Renal pelvis (tissue), 4 donors: Measurements from ENCODE around the gene CEBPG. TPM values are rescaled to one million over a fixed set of nuclear protein-coding genes. Genes with fewer than 3 reads are reported as not detected.

Source experiments
- DNase-seq: peaks from one replicate; pipeline ENCODE4 v3.0.0-alpha.2; 2013
- polyA plus RNA-seq, 3 donors: library from polyadenylated mRNA; unstranded; fragments of 120-200 nt; gene quantifications; one replicate each; pipeline ENCODE4 v1.2.1, GENCODE V29; 2013; ENCODE audit not compliant: insufficient read length in 3 of 3

CEBPG gene
- polyA plus RNA-seq, 3 donors, result 21.2 to 22.6 (median 22.0) TPM

- DNase-seq, result no peak
Measured at GRCh38 chr19:33418461-33418860, 45.0 kb downstream of the CEBPG start.

GRCh38 chr19:33418871-33419787, 45.6 kb downstream of the CEBPG start:
- no peak for DNase-seq

DNA sequence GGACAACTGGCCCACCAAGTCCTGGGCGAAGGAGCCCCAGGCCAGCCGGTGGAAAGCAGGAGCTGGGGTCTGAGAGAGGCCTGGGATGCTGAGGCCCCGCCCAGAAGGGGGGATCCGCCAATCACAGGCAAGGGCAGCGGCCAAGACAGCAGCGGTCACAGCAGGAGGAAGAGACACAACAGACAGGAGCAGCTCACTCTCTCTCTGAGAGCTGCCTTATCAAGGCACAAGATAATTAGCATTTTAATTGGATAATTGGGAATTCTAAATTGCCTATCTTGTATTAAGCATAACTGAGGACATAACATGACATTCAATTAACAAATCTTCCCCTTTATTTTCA, 46.2 kb downstream of the CEBPG start:
- DNase-seq, result no peak

DNA sequence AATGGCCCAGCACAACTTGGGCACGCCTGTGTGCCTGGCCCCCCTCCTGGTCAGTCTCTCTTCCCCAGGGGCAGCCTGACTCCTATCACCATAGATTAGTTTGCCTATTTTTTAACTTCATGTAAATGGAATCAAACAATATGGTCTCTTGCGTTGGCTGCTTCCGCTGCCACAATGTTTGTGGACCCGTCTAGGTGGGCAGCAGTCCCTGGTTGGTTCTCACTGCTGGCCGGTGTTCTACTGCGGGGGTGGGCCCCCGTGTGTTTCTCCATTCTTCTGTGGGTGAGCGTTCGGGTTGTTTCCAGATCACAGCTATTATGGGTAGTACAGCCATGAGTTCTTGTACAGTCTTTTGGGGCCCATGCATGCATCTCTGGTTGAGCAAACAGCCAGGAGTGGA, 47.3 kb downstream of the CEBPG start:
- DNase-seq, result no peak

DNA sequence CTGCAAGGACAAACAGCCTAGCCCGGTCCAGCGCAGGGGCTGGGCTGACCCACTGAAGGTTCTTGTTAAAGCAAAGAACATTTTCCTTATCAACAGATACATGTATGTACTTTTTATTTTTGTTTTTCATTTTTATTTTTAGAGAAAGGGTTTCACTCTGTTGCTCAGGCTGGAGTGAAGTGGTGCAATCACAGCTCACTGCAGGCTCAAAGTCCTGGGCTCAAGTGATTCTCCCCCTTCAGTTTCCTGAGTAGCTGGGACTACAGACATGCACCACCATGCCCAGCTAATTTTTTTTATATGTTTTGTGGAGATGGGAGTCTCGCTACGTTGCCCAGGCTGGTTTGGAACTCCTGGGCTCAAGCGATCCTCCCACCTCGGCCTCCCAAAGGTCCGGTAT, 47.9 kb downstream of the CEBPG start:
- DNase-seq, result no peak

GRCh38 chr19:33422369-33423180, 49.1 kb downstream of the CEBPG start:
- no peak for DNase-seq

DNA sequence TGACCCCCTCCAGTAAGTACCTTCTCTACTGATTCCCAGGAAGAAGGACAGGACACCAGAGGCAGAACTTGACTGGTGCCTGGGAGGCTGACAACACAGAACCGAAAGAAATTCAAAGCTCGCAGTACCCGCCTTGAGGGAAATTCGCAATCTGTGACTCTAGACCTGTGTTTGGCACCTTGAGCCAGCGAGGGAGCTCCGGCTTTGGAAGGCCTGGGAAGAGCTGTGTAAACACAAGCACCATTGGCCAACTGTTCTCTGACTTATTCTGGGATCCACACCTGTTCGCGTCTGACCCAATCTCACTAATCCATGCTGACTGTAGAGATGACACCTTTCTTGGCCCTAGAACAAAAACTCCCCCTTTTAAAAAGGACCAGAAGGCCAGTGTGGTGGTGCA, 50.7 kb downstream of the CEBPG start:
- DNase-seq, result no peak

DNA sequence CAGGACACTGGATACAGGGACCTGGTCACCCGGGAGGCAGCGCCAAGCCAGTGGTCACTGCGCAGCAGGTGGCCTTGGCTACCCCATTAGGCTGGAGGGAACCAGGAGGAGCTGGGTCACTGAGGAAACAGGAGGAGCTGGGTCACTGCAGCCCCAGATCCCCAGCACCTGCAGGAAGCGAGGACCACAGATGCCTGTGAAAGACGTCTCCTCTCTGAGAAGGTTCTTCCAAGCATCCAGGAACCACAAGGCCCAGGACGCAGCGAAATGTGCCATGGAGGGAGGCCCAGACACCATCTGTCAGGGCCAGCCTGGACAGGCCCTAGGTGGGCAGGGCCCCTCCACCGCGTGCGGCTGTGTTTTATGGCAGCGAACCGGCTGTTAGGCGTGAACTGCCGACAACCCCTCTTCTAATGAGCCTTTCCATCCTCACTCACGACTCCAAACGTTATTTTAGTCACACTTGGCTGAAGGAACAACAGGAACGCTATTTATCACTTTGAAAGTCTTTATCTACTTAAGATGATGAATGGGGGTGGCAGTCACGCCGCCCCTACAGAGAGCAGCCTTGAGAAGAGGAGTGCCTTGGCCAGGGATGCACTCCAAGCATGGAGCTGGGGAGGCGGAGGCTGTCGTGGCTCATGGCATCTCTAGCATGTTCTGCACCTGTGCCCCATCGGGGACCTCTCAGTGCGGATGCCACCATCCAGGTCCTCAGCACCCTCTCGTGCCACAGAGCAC, 53.3 kb downstream of the CEBPG start:
- DNase-seq, result peak; percentile 66

GRCh38 chr19:33427801-33428626, 54.5 kb downstream of the CEBPG start:
- DNase-seq, result no peak

- no peak for DNase-seq
Measured at GRCh38 chr19:33428627-33429125, 55.2 kb downstream of the CEBPG start.

DNA sequence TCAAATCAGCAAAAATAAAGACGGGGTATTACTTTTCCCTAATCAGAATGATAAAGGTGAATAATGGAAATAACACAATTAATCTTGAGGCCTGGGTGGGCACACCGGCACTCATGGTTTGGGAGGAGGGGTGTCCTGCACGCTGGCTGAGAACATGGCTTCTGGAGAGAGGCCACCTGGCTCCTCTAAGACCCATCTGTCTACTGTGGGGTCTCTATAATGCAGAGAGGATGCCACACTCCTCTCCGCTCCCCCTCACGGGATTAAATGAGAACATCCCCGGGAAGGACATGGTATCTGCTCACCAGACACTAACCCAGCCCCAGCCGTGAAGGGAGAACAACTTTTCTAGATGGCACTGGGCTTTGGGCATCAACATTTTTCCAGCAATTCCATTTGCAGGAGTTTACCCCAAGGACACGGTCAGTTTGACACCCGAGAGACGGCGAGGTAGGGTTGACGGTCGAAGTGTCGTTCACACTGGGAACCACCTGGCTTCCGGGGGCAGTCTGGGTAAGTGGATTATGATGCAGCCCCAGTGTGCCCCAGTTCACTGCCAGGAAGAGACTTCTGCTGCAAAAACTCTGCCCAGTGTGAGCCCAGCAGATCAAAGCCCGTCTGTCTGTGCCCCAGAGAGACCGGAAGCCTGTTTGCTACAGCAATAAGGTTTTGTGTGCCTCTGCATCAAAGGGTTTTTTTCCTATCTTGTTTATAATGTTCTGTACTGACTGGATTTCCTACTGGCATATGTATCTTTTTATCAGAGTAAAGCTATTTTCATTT, 56.6 kb downstream of the CEBPG start:
- no peak for DNase-seq

DNA sequence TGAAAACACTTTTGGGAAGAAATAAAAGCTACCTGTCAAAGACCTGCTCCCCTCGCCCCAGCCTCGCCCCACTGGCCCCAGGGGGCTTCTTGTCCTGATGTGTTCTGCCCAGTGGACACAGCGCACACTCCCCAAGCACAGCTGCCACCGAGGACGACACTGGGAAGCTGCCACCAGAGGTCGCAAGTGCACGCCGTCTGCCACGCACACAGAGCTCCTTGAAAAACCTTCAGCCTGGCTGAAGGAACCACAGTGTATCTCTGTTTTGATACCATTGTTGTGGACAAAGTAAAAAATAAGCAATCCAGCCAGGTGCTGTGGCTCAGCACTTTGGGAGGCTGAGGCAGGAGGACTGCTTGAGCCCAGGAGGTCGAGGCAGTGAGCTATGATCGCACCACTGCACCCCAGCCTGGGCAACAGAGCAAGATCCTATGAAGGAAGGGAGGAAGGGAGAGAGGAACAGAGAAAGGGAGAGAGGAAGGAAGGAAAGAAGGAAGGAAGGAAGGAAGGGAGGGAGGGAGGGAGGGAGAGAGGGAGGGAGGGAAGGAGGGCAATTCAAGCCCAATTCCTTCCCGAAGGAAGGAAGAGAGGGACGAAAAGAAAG, 57.3 kb downstream of the CEBPG start:
- peak; percentile 58 for DNase-seq

DNA sequence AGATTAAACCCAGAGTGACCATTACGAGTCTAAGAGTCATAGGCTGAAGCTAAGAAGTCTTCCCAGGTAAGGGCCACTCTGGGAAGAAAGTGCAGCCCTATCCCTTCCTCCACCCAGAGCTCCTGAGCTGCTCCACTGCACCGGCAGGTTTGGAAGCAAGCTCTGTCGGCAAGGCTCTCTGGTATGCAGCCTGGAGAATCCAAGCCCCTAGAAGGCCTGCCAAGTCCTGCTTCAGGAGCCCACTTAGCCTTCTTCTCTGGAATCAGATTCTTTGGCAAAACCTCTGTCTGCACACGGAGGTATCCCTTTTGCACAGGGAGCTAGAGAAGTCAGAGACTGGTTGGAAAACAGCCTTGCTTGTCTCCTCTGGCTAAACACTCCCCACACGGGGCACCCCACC, 58.5 kb downstream of the CEBPG start:
- no peak for DNase-seq

Other genes with a start within 250 kb of the CEBPG start
- gene WDR88, start 241.6 kb upstream of the CEBPG start, polyA plus RNA-seq, result 1 to 10 TPM in 2 of 3 donors, under 1 TPM in 1; 0.87 to 2.1 (median 1.8) TPM
- 10 to 100 TPM; 22.6 to 31.7 (median 27.3) TPM for gene LRP3, start 179.4 kb upstream of the CEBPG start, polyA plus RNA-seq
- under 1 TPM; 0.24 to 0.52 (median 0.36) TPM for gene SLC7A10, start 147.9 kb upstream of the CEBPG start, polyA plus RNA-seq
- gene CEBPA, start 71.2 kb upstream of the CEBPG start, polyA plus RNA-seq, result 1 to 10 TPM; 4.0 to 8.5 (median 4.5) TPM
- gene PEPD, start 148.1 kb downstream of the CEBPG start, polyA plus RNA-seq, result 100 to 1,000 TPM; 105 to 120 (median 116) TPM
- under 1 TPM; 0.40 to 0.52 (median 0.41) TPM for gene CHST8, start 248.2 kb downstream of the CEBPG start, polyA plus RNA-seq